ENCODE results near the gene TNS2.

DNA sequence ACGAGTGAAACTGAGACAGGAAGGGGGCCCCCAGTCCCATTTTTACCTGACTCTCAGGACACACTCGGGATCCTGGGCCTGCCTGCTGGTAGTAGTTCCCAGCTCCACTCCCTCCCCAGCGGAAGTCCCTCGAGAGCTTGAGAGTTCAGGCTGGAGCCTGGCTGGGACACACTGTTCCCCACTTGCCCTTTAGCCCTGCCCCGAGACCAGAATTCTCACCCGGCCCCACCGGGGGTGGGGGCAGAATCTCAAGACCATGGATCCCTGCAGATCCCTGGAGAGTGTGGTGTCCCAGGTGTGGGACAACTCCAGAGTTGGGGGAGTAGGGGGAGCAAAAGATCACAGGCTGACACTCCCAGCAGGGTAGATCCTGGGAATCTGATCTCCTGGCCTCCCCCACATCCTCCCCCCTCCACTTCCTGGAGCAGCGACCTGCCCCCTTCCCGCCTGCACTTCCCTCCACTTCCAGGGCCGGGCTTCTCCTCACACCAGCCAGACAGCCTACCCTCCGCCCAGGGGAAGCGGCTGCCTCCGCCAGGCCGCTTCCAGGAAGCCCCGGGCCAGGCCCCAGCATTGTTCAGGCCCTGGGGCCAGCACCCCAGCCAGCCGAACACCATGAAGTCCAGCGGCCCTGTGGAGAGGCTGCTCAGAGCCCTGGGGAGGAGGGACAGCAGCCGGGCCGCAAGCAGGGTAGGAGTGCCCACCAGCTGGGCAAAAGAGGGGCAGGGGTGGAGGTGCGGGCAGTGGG is at the start of gene TNS2:
- TF ChIP-seq, protein P1, sequence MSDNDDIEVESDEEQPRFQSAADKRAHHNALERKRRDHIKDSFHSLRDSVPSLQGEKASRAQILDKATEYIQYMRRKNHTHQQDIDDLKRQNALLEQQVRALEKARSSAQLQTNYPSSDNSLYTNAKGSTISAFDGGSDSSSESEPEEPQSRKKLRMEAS (IDR thresholded peaks at IDR 0.05): no peak
- TF ChIP-seq ARNT (IDR thresholded peaks at IDR 0.05) (no peak), ELF4 (CRISPR knock-in tag; IDR thresholded peaks at IDR 0.05; ENCODE audit: borderline replicate concordance) (no peak), IKZF1 (IDR thresholded peaks at IDR 0.05) (no peak), KDM2A (CRISPR knock-in tag; IDR thresholded peaks at IDR 0.05; ENCODE audit: borderline replicate concordance, low read depth) (no peak)
- TF ChIP-seq, protein P2, sequence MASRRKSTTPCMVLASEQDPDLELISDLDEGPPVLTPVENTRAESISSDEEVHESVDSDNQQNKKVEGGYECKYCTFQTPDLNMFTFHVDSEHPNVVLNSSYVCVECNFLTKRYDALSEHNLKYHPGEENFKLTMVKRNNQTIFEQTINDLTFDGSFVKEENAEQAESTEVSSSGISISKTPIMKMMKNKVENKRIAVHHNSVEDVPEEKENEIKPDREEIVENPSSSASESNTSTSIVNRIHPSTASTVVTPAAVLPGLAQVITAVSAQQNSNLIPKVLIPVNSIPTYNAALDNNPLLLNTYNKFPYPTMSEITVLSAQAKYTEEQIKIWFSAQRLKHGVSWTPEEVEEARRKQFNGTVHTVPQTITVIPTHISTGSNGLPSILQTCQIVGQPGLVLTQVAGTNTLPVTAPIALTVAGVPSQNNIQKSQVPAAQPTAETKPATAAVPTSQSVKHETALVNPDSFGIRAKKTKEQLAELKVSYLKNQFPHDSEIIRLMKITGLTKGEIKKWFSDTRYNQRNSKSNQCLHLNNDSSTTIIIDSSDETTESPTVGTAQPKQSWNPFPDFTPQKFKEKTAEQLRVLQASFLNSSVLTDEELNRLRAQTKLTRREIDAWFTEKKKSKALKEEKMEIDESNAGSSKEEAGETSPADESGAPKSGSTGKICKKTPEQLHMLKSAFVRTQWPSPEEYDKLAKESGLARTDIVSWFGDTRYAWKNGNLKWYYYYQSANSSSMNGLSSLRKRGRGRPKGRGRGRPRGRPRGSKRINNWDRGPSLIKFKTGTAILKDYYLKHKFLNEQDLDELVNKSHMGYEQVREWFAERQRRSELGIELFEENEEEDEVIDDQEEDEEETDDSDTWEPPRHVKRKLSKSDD (CRISPR knock-in tag; IDR thresholded peaks at IDR 0.05; ENCODE audit: low read depth): no peak

Data from HepG2 (cell line).